ENCODE results near the gene AMT.

GRCh38 chr3:49412632-49413337 is 9.5 kb downstream of the AMT start:
- TF ChIP-seq CTCF (conservative IDR thresholded peaks at IDR 0.05; ENCODE audit: low read length) = no peak
- TF ChIP-seq EZH2phosphoT487 (IDR thresholded peaks at IDR 0.05; ENCODE audit: borderline replicate concordance, low read depth, low read length) = no peak

Measured in OCI-LY7 (cell line).